ENCODE data around the gene TMEM132E. TPM values are rescaled to one million over a fixed set of nuclear protein-coding genes. Genes with fewer than 3 reads are reported as not detected.
A peak's percentile ranks its signal among the peaks of the same experiment; 100 is the strongest.

TMEM132E gene
- total RNA-seq, 1 experiment from 2014 or later, result not detected

DNA sequence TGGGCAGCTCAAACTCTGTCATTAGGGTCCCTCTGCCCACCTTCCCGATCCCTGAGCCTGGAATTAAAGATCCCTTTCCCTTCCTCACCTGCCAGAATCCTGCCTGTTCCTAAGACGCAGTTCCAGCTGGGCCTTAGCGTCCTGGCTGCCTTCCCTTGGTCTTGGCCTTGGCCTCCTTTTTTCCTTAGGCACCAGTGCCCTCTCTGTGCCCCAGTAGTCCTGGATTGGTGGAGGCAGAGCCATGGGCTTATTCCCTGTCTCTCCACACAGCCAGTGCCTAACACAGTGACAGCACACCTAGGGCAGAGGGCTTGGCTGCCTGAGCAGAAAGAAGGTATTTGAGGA, 3.5 kb downstream of the TMEM132E start:
- no peak for DNase-seq
- Histone ChIP-seq H3K9me3 (no peaks in the 10 kb centered on the region), H3K27me3 (peaks cover 75% of the 10 kb centered on the region)

DNA sequence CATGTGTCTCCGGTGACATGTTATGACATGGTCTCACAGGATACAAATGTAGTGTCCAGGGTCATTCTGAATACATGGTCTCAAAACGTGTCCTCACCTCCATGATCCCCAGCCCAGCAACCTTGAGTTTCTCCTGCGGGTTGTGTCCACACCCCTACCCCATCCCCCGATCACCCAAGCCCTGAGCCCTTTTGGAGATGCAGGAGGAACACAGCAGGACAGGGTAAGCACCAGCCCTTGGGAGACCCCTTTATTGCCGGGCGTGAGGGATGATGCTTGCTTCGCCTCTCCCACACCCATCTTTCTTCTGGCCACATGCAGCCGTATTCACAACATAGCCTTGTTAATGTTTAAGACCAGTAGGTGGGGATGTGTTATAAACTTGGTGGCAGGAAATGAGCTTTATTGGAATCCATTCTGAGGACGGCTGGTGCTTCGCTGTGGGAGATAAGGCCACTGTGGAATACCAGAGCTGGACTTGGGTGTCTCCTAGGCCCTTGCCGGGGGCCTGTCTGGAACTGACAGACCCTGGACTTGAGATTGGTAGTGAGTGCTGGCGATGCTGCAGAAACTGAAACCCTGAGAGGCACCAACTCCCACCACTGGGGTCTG, 5.5 kb downstream of the TMEM132E start:
- Histone ChIP-seq H3K9me3 (no peaks in the 10 kb centered on the region), H3K27me3 (peaks cover 57% of the 10 kb centered on the region), H3K36me3 (no peaks in the 10 kb centered on the region), H3K4me3 (no peak overlapping the region)
- DNase-seq, result no peak

More for the DNA sequence above, 3.5 kb downstream of the TMEM132E start:
- no peak overlapping the region for H3K4me3 ChIP-seq
- no peaks in the 10 kb centered on the region for H3K36me3 ChIP-seq

DNA sequence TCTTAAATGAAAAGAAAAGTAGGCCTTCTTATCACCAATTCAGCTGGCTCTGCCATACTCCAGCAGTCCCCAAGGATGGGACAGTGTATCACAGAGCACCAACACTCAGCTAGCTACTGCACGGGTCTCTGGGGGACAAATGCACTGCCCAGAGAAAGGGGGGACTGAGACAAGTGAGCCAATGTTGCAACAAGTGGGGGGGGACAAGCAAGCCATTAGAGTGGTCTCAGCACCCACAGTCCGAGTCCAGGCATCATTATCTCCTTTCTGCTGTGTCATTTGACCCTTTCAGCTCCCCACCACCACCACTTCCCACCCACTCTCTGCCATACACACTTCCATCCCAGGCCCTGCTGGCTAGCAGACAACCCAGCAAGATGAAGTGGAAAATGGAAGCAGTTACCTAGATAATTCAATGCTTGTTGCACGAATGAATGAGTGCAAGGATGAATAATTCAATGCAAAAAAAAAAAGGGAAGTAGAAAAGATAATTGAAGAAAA, 7.0 kb downstream of the TMEM132E start:
- no peaks in the 10 kb centered on the region for H3K9me3 ChIP-seq
- H3K36me3 ChIP-seq, result no peaks in the 10 kb centered on the region
- peaks cover 42% of the 10 kb centered on the region for H3K27me3 ChIP-seq
- no peak overlapping the region for H3K4me3 ChIP-seq
- DNase-seq, result no peak

GRCh38 chr17:34588266-34588665, 8.9 kb downstream of the TMEM132E start:
- H3K36me3 ChIP-seq, result no peaks in the 10 kb centered on the region

DNA sequence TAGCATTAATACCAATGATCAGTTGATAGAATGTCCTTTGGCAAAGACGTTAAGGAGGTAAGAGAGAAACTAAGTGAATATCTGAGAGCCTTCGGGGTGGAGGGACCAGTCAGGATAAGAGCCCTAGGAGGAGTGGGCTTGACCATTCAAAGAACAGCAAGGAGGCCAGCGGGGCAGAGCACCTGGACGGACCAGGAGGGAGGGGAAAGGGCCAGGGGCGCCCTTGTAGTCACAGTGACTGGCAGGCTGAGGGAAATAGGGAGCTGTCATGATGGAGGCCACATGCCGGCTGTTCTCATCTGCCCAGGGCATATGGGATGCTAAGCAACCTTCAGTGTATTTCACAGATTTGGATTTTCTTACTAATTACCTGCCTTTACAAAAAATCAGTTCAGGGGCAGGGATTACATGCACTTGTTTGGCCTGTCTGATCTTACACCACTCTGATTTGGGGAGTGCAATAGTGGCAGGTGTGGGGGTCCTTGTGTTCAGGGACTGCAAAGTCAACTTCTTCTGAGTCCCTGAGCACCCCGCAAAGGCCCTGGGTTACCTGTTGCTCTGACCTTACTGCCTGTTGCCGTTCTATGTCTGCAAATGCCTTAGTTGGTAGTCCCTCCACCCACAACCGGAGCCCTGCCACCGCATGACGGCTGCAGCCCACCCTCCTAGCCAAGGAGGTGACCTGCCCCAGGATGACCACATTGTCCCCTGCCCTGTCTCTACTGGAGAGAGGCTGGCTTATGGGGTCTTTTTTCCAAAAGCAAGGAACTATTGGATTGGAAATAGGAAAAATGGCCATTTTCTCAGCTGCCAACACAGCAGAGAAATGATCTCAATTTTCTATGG, 10.0 kb downstream of the TMEM132E start:
- no peak overlapping the region for H3K4me3 ChIP-seq
- DNase-seq, result no peak
- peaks cover 16% of the 10 kb centered on the region for H3K27me3 ChIP-seq
- H3K36me3 ChIP-seq, result no peaks in the 10 kb centered on the region
- H3K9me3 ChIP-seq, result no peaks in the 10 kb centered on the region

More at GRCh38 chr17:34588266-34588665, 8.9 kb downstream of the TMEM132E start:
- Histone ChIP-seq H3K27me3 (peaks cover 25% of the 10 kb centered on the region), H3K4me3 (no peak overlapping the region), H3K9me3 (no peaks in the 10 kb centered on the region)
- no peak for DNase-seq

GRCh38 chr17:34592002-34592401, 12.6 kb downstream of the TMEM132E start:
- Histone ChIP-seq H3K4me3 (no peak overlapping the region), H3K27me3 (peaks cover 6% of the 10 kb centered on the region), H3K36me3 (no peaks in the 10 kb centered on the region), H3K9me3 (no peaks in the 10 kb centered on the region)
- no peak for DNase-seq

DNA sequence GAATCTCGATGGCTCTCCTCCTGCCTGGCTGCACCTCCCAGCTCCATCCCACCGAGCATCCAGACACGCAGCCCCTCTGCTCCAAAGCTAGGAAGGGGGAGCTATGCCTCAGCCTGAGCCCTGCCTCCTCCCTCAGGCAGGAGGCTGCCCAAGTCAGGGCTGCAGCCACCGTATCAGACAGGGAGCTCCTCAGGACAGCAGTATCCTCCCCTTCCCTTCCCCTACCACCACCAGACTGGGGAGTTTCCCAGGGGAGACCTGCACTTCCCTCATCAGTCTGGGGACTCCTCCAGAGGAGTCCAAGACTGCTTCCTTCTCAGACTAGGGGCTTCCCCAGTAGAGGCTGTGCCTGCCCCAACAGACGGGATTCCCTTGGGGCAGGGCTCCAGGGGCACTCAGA, 17.5 kb downstream of the TMEM132E start:
- DNase-seq, result no peak
- Histone ChIP-seq H3K27me3 (peaks cover 4% of the 10 kb centered on the region), H3K9me3 (no peaks in the 10 kb centered on the region), H3K36me3 (no peaks in the 10 kb centered on the region), H3K4me3 (no peak overlapping the region)

GRCh38 chr17:34598161-34598776, 18.9 kb downstream of the TMEM132E start:
- no peaks in the 10 kb centered on the region for H3K9me3 ChIP-seq
- DNase-seq, result no peak
- H3K27me3 ChIP-seq, result peaks cover 2% of the 10 kb centered on the region
- H3K4me3 ChIP-seq, result no peak overlapping the region
- H3K36me3 ChIP-seq, result no peaks in the 10 kb centered on the region

GRCh38 chr17:34601416-34601815, 22.0 kb downstream of the TMEM132E start:
- Histone ChIP-seq H3K36me3 (no peaks in the 10 kb centered on the region), H3K9me3 (no peaks in the 10 kb centered on the region), H3K4me3 (no peak overlapping the region), H3K27me3 (no peaks in the 10 kb centered on the region)
- DNase-seq, result no peak

DNA sequence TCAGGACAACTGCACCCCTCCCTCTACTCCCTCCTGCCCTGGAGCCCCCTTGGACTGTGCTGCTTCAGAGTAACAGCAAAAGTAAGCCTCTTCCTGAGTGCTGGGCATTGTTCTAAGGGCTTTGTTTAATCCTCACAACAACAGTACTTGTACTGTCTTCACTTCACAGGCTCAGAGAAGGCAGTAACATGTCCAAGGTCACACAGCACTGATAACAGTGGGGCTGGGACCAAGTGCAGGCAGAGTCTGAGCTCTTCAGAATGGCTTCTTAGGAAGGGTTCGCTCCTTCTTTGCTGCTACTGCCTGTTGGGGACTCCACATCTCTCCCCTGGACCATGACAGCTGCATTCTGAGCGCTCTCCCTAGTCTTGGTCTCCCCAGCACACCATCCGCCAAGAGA, 24.6 kb downstream of the TMEM132E start:
- DNase-seq, result no peak
- Histone ChIP-seq H3K9me3 (no peaks in the 10 kb centered on the region), H3K4me3 (no peak overlapping the region), H3K27me3 (peaks cover 13% of the 10 kb centered on the region), H3K36me3 (no peaks in the 10 kb centered on the region)

DNA sequence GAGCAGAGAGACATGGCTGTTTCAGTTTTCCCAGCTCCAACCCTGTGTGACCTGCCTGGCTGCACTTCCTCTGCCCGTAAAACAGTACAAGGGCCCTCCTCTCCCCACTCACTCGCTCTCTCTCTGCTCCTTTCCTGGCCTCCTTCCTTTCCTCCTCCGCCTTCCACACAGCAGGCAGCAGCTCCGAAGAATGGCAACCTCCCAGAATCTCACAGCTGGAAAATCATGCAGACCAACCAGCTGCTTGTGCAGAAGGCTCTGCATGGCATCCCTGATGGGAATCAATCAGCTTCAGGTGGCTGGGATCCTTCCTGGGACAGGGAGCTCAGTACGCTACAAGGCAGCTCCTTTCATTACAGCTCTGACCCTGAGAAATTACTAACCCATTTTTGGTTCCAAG, 27.4 kb downstream of the TMEM132E start:
- Histone ChIP-seq H3K36me3 (no peaks in the 10 kb centered on the region), H3K4me3 (no peak overlapping the region), H3K27me3 (peaks cover 23% of the 10 kb centered on the region), H3K9me3 (no peaks in the 10 kb centered on the region)
- DNase-seq, result peak; percentile 23

DNA sequence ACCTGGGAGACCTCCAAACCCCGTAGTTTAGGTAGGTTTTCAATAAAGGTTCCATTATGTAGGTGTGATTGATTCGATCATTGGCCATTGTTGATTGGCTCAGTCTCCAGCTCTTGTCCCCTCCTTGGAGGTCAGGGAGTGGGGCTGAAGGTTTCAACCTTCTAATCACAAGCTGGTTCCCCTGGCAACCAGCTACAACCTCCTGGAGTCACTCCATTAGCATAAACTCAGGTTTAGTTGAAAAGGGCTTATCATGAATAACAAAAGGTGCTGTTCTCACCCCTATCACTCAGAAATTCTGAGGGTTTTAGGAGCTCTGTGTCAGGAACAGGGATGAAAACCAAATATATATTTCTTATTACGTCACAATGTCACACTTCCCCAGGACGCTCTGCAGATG, 28.5 kb downstream of the TMEM132E start:
- H3K36me3 ChIP-seq, result no peaks in the 10 kb centered on the region
- no peak for DNase-seq
- H3K9me3 ChIP-seq, result no peaks in the 10 kb centered on the region
- H3K4me3 ChIP-seq, result no peak overlapping the region
- peaks cover 23% of the 10 kb centered on the region for H3K27me3 ChIP-seq

- no peak for DNase-seq
- no peaks in the 10 kb centered on the region for H3K36me3 ChIP-seq
- peaks cover 23% of the 10 kb centered on the region for H3K27me3 ChIP-seq
Measured at GRCh38 chr17:34609210-34609609, 29.8 kb downstream of the TMEM132E start.

GRCh38 chr17:34610039-34610438, 30.7 kb downstream of the TMEM132E start:
- no peak for DNase-seq
- H3K9me3 ChIP-seq, result no peaks in the 10 kb centered on the region

More at GRCh38 chr17:34609210-34609609, 29.8 kb downstream of the TMEM132E start:
- Histone ChIP-seq H3K4me3 (no peak overlapping the region), H3K9me3 (no peaks in the 10 kb centered on the region)

DNA sequence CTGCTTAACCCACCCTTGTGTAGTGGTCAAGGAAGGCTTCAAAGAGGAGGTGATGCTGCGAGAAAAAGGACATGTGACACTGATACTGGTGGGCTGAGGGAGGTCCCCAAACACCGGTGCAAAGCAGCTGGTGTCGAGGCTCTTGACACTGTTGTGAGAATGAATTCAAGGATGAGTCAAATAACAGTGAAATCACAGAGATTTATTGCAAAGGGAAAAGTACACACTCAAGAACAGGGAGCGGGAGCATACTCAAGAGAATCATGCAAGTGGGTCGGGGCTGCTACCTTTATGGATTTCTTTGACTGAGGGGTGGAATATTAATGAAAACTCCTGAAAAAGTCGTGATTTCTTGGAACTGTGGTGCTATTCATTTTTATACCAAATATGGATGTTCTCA, 31.1 kb downstream of the TMEM132E start:
- no peaks in the 10 kb centered on the region for H3K36me3 ChIP-seq
- DNase-seq, result no peak
- no peak overlapping the region for H3K4me3 ChIP-seq
- H3K9me3 ChIP-seq, result no peaks in the 10 kb centered on the region
- H3K27me3 ChIP-seq, result peaks cover 23% of the 10 kb centered on the region

More at GRCh38 chr17:34610039-34610438, 30.7 kb downstream of the TMEM132E start:
- no peaks in the 10 kb centered on the region for H3K36me3 ChIP-seq
- peaks cover 23% of the 10 kb centered on the region for H3K27me3 ChIP-seq
- H3K4me3 ChIP-seq, result no peak overlapping the region

DNA sequence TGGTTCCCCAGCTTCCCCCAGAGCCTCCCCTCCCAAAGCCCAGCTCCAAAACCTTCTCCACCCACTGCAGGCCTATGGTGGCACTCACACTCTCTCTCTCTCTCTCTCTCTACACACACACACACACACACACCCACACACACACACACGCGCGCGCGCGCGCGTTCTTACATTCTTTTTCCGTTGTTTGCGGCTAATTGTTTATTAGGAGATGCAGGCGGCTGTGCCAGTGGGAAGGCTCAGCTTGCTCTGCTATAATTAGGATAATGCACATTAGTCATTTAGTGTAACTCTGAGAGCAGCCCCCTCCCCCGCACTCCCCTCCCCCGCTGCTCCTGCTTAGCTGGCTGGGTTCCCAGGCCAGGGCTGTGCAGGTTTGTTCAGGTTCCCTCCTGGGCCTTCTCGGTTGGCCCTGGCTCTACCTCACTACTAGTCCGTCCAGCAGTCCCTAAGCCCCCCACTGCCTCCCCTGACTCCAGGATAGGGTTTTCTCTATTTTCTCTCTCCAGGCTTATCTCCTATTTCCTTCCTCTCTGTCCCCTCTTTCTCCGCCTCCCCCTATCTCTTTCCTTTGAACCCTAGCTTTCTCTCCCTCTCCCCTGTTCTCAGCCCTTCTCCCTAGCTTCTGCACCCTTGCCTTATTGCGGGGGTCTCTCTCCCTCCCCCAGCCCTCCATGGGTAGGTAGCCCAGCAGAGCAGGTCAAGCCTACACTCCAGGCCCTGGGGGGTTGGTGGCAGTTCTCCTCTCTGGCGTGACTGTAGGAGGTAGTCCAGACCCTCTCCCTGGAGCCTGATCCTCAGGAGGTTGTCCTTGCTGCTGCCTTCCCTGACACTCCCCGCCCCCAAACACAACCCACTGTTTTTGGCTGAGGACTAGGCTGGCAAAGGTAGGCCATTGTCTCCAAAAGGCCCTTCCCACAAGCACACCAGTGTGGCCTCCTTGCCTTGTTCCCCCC, 34.0 kb downstream of the TMEM132E start:
- no peaks in the 10 kb centered on the region for H3K36me3 ChIP-seq
- H3K4me3 ChIP-seq, result no peak overlapping the region
- H3K9me3 ChIP-seq, result no peaks in the 10 kb centered on the region
- peaks cover 15% of the 10 kb centered on the region for H3K27me3 ChIP-seq
- no peak for DNase-seq
